ENCODE measurements around the gene ABCA2.

DNA sequence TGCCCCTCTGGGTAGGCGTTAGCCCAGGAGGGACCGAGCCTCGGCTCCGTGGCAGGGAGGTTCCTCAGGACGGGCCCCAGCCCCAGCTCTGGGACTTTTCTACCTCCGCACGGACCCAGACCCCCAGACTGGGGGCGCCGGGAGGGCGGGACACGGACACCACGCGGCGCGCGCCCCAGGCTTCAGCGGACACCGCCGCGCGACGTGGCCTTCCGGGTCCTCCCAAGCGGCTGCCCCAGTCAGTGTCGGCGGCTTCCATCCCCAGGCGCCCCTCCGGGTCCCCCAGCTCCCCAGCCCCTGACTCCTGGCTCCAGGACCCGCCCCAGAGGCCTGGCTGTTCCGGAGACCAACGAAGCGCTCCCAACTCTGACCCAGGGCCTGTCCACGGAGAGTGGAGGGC lies 42.2 kb downstream of the ABCA2 start:
- TF ChIP-seq CTCF (conservative IDR thresholded peaks at IDR 0.05; ENCODE audit: low read depth in 2 of 2) (no peak), POLR2AphosphoS5 (IDR thresholded peaks at IDR 0.05; ENCODE audit: low read depth) (no peak)
- TF ChIP-seq, protein P1, sequence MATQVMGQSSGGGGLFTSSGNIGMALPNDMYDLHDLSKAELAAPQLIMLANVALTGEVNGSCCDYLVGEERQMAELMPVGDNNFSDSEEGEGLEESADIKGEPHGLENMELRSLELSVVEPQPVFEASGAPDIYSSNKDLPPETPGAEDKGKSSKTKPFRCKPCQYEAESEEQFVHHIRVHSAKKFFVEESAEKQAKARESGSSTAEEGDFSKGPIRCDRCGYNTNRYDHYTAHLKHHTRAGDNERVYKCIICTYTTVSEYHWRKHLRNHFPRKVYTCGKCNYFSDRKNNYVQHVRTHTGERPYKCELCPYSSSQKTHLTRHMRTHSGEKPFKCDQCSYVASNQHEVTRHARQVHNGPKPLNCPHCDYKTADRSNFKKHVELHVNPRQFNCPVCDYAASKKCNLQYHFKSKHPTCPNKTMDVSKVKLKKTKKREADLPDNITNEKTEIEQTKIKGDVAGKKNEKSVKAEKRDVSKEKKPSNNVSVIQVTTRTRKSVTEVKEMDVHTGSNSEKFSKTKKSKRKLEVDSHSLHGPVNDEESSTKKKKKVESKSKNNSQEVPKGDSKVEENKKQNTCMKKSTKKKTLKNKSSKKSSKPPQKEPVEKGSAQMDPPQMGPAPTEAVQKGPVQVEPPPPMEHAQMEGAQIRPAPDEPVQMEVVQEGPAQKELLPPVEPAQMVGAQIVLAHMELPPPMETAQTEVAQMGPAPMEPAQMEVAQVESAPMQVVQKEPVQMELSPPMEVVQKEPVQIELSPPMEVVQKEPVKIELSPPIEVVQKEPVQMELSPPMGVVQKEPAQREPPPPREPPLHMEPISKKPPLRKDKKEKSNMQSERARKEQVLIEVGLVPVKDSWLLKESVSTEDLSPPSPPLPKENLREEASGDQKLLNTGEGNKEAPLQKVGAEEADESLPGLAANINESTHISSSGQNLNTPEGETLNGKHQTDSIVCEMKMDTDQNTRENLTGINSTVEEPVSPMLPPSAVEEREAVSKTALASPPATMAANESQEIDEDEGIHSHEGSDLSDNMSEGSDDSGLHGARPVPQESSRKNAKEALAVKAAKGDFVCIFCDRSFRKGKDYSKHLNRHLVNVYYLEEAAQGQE (IDR thresholded peaks at IDR 0.05; ENCODE audit: unreplicated experiment) = no peak
